Gastrocnemius medialis (tissue), 4 donors: ENCODE measurements around the gene SMIM1. TPM values are rescaled to one million over a fixed set of nuclear protein-coding genes. Genes with fewer than 3 reads are reported as not detected.

Experiments used
- ATAC-seq, 2 donors: fragments of 150-250 bp; one replicate each; pipeline ENCODE4 v1.9.1; 2016
- DNase-seq, 2 donors: peaks; one replicate each; pipeline ENCODE4 v3.0.0-alpha.2; 2019
- H3K27ac ChIP-seq, 4 donors: fragments of 200-600 bp; sonication (generic); 1 replicate in 1 of 4; 2 replicates in 3 of 4; pipeline ENCODE4 v1.5.1; 2016 to 2018; ENCODE audit warnings: mild to moderate bottlenecking in 2 of 4, moderate library complexity in 1 of 4
- H3K27me3 ChIP-seq, 3 donors: fragments of 200-600 bp; sonication (generic) in 2 of 3; 1 replicate in 1 of 3; 2 replicates in 2 of 3; pipeline versions ENCODE4 v1.5.1 to v1.6.0; 2016 to 2019; ENCODE audit warnings: mild to moderate bottlenecking in 1 of 3, moderate library complexity in 1 of 3
- H3K36me3 ChIP-seq, 2 donors: fragments of 200-600 bp; sonication (generic) in 1 of 2; one replicate each; pipeline ENCODE4 v1.5.1; 2017 to 2018
- H3K4me1 ChIP-seq, 2 donors: fragments of 200-600 bp; sonication (generic) in 1 of 2; one replicate each; pipeline ENCODE4 v1.5.1; 2016 to 2017; ENCODE audit warnings: mild to moderate bottlenecking in 2 of 2
- H3K4me3 ChIP-seq, 4 donors: fragments of 200-600 bp; sonication (generic) in 3 of 4; 1 replicate in 1 of 4; 2 replicates in 3 of 4; pipeline ENCODE4 v1.5.1; 2016 to 2019; ENCODE audit warnings: mild to moderate bottlenecking in 2 of 4
- H3K9me3 ChIP-seq, 3 donors: fragments of 200-600 bp; sonication (generic) in 2 of 3; 1 replicate in 1 of 3; 2 replicates in 2 of 3; pipeline ENCODE4 v1.5.1; 2016 to 2019
- CTCF ChIP-seq, 5 experiments: fragments of 450-650 bp in 3 of 5; fragments of 200-600 bp in 2 of 5; sonication (generic) in 2 of 5; IDR thresholded peaks in 4 of 5; conservative IDR thresholded peaks in 1 of 5; 1 replicate in 4 of 5; 2 replicates in 1 of 5; pipeline ENCODE4 v1.5.1; 2016 to 2019; ENCODE audit warnings: antibody characterized with exemption in 5 of 5, mild to moderate bottlenecking in 3 of 5, moderate library complexity in 3 of 5
- POLR2A ChIP-seq, 2 donors: fragments of 450-650 bp; IDR thresholded peaks; one replicate each; pipeline ENCODE4 v1.6.1; 2017; ENCODE audit warnings: antibody characterized with exemption in 2 of 2, mild to moderate bottlenecking in 2 of 2, moderate library complexity in 2 of 2
- in situ Hi-C, 4 donors: fragments of 200-750 bp; cut with MboI; loops; one replicate each; pipeline versions ENCODE4 v1.15.0 to v1.8.0; 2017; ENCODE audit warnings: low sequenced_read_pairs in 4 of 4
- intact Hi-C: fragments of 100-400 bp; cut with DNase I; formaldehyde crosslinking; loops from one replicate; pipeline ENCODE4 v1.15.1; 2023; ENCODE audit warnings: low total_unique reads
- total RNA-seq, 4 donors: library from RNA; depleted of rRNA; stranded (reverse); fragments of >200 nt; gene quantifications; one replicate each; pipeline versions ENCODE4 v1.1.0 to v1.2.3, GENCODE V29; 2016

The SMIM1 gene
- total RNA-seq, 4 donors from 2014 or later, result 1.4 to 3.7 TPM; not detected in 2

- ATAC-seq, result peak; percentile 19 to 28
These were observed 40.7 kb upstream of the SMIM1 start for GRCh38 chr1:3731583-3732433.

GRCh38 chr1:3732434-3733093 is 40.0 kb upstream of the SMIM1 start:
- Histone ChIP-seq H3K4me1 (peaks cover 18 to 20% of the 10 kb centered on the region in 2 donors), H3K36me3 (peaks cover 0 to 16% of the 10 kb centered on the region in 2 donors), H3K27me3 (peaks cover 7 to 16% (median 9%) of the 10 kb centered on the region in 3 donors), H3K27ac (no peak overlapping the region), H3K9me3 (no peaks in the 10 kb centered on the region), H3K4me3 (no peak overlapping the region)
- DNase-seq, result no peak
- intact Hi-C loops, result no loop called here
- ATAC-seq, result no peak
- TF ChIP-seq POLR2A (IDR thresholded peaks at IDR 0.05), result no peak
- no peak for TF ChIP-seq CTCF (IDR thresholded peaks at IDR 0.05 in 4 of 5, conservative IDR thresholded peaks at IDR 0.05 in 1 of 5)
- in situ Hi-C loops, result no loop called here

More at GRCh38 chr1:3731583-3732433, 40.7 kb upstream of the SMIM1 start:
- H3K27ac ChIP-seq, result no peak overlapping the region
- H3K4me3 ChIP-seq, result no peak overlapping the region
- DNase-seq, result no peak
- H3K27me3 ChIP-seq, result peaks cover 7 to 17% (median 16%) of the 10 kb centered on the region in 3 donors
- no peak for TF ChIP-seq CTCF (IDR thresholded peaks at IDR 0.05 in 4 of 5, conservative IDR thresholded peaks at IDR 0.05 in 1 of 5)
- no peak for TF ChIP-seq POLR2A (IDR thresholded peaks at IDR 0.05)
- intact Hi-C loops, result no loop called here
- no peaks in the 10 kb centered on the region for H3K9me3 ChIP-seq
- H3K4me1 ChIP-seq, result peaks cover 18 to 20% of the 10 kb centered on the region in 2 donors
- H3K36me3 ChIP-seq, result peaks cover 0 to 9% of the 10 kb centered on the region in 2 donors
- in situ Hi-C loops, result no loop called here

- ATAC-seq (no peak), DNase-seq (no peak)
- Histone ChIP-seq H3K27me3 (peaks cover 2 to 12% (median 7%) of the 10 kb centered on the region in 3 donors), H3K27ac (no peak overlapping the region), H3K4me1 (peaks cover 18 to 20% of the 10 kb centered on the region in 2 donors), H3K36me3 (peaks cover 0 to 23% of the 10 kb centered on the region in 2 donors), H3K4me3 (no peak overlapping the region), H3K9me3 (no peaks in the 10 kb centered on the region)
- TF ChIP-seq POLR2A (IDR thresholded peaks at IDR 0.05), result no peak
- TF ChIP-seq CTCF (IDR thresholded peaks at IDR 0.05 in 4 of 5, conservative IDR thresholded peaks at IDR 0.05 in 1 of 5), result no peak
- in situ Hi-C loops (no loop called here), intact Hi-C loops (no loop called here)
These were observed 39.3 kb upstream of the SMIM1 start for GRCh38 chr1:3733094-3733882.

- H3K36me3 ChIP-seq, result peaks cover 0 to 31% of the 10 kb centered on the region in 2 donors
- DNase-seq (no peak), ATAC-seq (no peak)
- peaks cover 0 to 8% (median 7%) of the 10 kb centered on the region in 3 donors for H3K27me3 ChIP-seq
- no peaks in the 10 kb centered on the region for H3K9me3 ChIP-seq
- peaks cover 18 to 20% of the 10 kb centered on the region in 2 donors for H3K4me1 ChIP-seq
- H3K4me3 ChIP-seq, result no peak overlapping the region
- intact Hi-C loops, result no loop called here
- H3K27ac ChIP-seq, result no peak overlapping the region
- TF ChIP-seq POLR2A (IDR thresholded peaks at IDR 0.05) (no peak), CTCF (IDR thresholded peaks at IDR 0.05 in 4 of 5, conservative IDR thresholded peaks at IDR 0.05 in 1 of 5) (no peak)
- in situ Hi-C loops, result no loop called here
These were observed 38.5 kb upstream of the SMIM1 start for GRCh38 chr1:3733883-3734589.
